ENCODE data around the gene CATSPERE. TPM values are rescaled to one million over a fixed set of nuclear protein-coding genes. Genes with fewer than 3 reads are reported as not detected.
"Not testable (repeated sequence)": the region's sequence is repeated elsewhere in the genome, so short reads cannot be mapped to it uniquely, and the experiment has no call there.

Gene CATSPERE
- polyA plus RNA-seq, 1 experiment = 0.20 TPM

GRCh38 chr1:244674446-244674845 is 213.4 kb downstream of the CATSPERE start:
- no peaks in the 10 kb centered on the region for H3K36me3 ChIP-seq (ENCODE audit: control insufficient read depth, insufficient read depth, low read length)
- no peak overlapping the region for H3K4me3 ChIP-seq (ENCODE audit: low read depth, low read length)
- no peak for TF ChIP-seq CTCF (IDR thresholded peaks at IDR 0.05; ENCODE audit: insufficient read depth, low read depth, low read length)
- POLR2A ChIA-PET = no interaction called here
- CTCF ChIA-PET = interaction anchor here (0.6 kb wide), 1 partner anchor 1182 kb away, joined by 3 read pairs; no protein-coding TSS in a partner anchor
- no peaks in the 10 kb centered on the region for H3K27me3 ChIP-seq (ENCODE audit: control insufficient read depth, insufficient read depth, low read length)
- no peak for DNase-seq (ENCODE audit: low read depth)

GRCh38 chr1:244675167-244675566 is 214.1 kb downstream of the CATSPERE start:
- POLR2A ChIA-PET = no interaction called here

GRCh38 chr1:244678697-244679096 is 217.6 kb downstream of the CATSPERE start:
- H3K4me3 ChIP-seq (ENCODE audit: low read depth, low read length) = no peak overlapping the region
- no peak for DNase-seq (ENCODE audit: low read depth)
- ChIA-PET CTCF (no interaction called here), POLR2A (no interaction called here)
- no peak for TF ChIP-seq CTCF (IDR thresholded peaks at IDR 0.05; ENCODE audit: insufficient read depth, low read depth, low read length)
- H3K36me3 ChIP-seq (ENCODE audit: control insufficient read depth, insufficient read depth, low read length) = no peaks in the 10 kb centered on the region; the same call in 1 of the 2 replicates
- no peaks in the 10 kb centered on the region for H3K27me3 ChIP-seq (ENCODE audit: control insufficient read depth, insufficient read depth, low read length)

More at GRCh38 chr1:244675167-244675566, 214.1 kb downstream of the CATSPERE start:
- CTCF ChIA-PET = no interaction called here
- Histone ChIP-seq H3K36me3 (ENCODE audit: control insufficient read depth, insufficient read depth, low read length) (no peaks in the 10 kb centered on the region), H3K4me3 (ENCODE audit: low read depth, low read length) (no peak overlapping the region), H3K27me3 (ENCODE audit: control insufficient read depth, insufficient read depth, low read length) (no peaks in the 10 kb centered on the region)
- no peak for DNase-seq (ENCODE audit: low read depth)
- TF ChIP-seq CTCF (IDR thresholded peaks at IDR 0.05; ENCODE audit: insufficient read depth, low read depth, low read length) = no peak

GRCh38 chr1:244680667-244681066 is 219.6 kb downstream of the CATSPERE start:
- H3K36me3 ChIP-seq (ENCODE audit: control insufficient read depth, insufficient read depth, low read length) = no peaks in the 10 kb centered on the region; the same call in 1 of the 2 replicates
- no peaks in the 10 kb centered on the region for H3K27me3 ChIP-seq (ENCODE audit: control insufficient read depth, insufficient read depth, low read length)
- POLR2A ChIA-PET = no interaction called here
- no peak for TF ChIP-seq CTCF (IDR thresholded peaks at IDR 0.05; ENCODE audit: insufficient read depth, low read depth, low read length)
- CTCF ChIA-PET = interaction anchor here (1.4 kb wide), 1 partner anchor 17 kb away, joined by 3 read pairs; no protein-coding TSS in a partner anchor
- no peak overlapping the region for H3K4me3 ChIP-seq (ENCODE audit: low read depth, low read length)
- no peak for DNase-seq (ENCODE audit: low read depth)

GRCh38 chr1:244682087-244682486 is 221.0 kb downstream of the CATSPERE start:
- H3K4me3 ChIP-seq (ENCODE audit: low read depth, low read length); CTCF ChIA-PET; DNase-seq (ENCODE audit: low read depth); POLR2A ChIA-PET; H3K27me3 ChIP-seq (ENCODE audit: control insufficient read depth, insufficient read depth, low read length); H3K36me3 ChIP-seq (ENCODE audit: control insufficient read depth, insufficient read depth, low read length): not testable (repeated sequence)

Small RNA genes lying within 50 kb of the gene (small RNA-seq; reads per million reads assigned to genes)
- gene CYCSP5 (ENCODE audit: insufficient read length, low read depth, low replicate concordance) = not detected

Other genes starting within 250 kb of the CATSPERE start
- gene ADSS2, start 9.4 kb upstream of the CATSPERE start, polyA plus RNA-seq (2011; rRNA removed) = 16.1 and 35.0 TPM in 2 replicates
- gene DESI2, start 191.9 kb downstream of the CATSPERE start, polyA plus RNA-seq (2011; rRNA removed) = 31.1 and 44.7 TPM in 2 replicates

All from BJ (cell line).